SU-DHL-6 (cell line): ENCODE data around the gene HSF5.

Experiments used
- H2AFZ ChIP-seq: fragments of 200-600 bp; sonication (generic); 2 replicates; pipeline ENCODE4 v1.6.1; 2014; ENCODE audit warnings: low read depth, mild to moderate bottlenecking, moderate library complexity, mixed read lengths, antibody characterized with exemption, low read length; ENCODE audit not compliant: severe bottlenecking
- H3F3A ChIP-seq: fragments of 200-600 bp; shearing (Covaris generic); 2 replicates; pipeline ENCODE4 v1.6.0; 2016; ENCODE audit warnings: antibody characterized with exemption, mild to moderate bottlenecking; ENCODE audit not compliant: insufficient read depth
- H3K27ac ChIP-seq: fragments of 200-600 bp; sonication (generic); 2 replicates; pipeline ENCODE4 v1.5.1; 2016; ENCODE audit warnings: low read depth, mild to moderate bottlenecking, low read length, moderate library complexity, mixed read lengths
- H3K27me3 ChIP-seq: fragments of 200-600 bp; sonication (generic), shearing (Covaris generic); 2 replicates; pipeline ENCODE4 v1.6.0; 2014; ENCODE audit warnings: mild to moderate bottlenecking, low read length
- H3K36me3 ChIP-seq: fragments of 200-600 bp; sonication (generic); 2 replicates; pipeline ENCODE4 v1.6.1; 2014; ENCODE audit warnings: mild to moderate bottlenecking, low read length, mixed read lengths
- H3K4me2 ChIP-seq: fragments of 300-600, 200-600 bp; shearing (Covaris generic), sonication (generic); 2 replicates; pipeline ENCODE4 v1.6.0; 2014; ENCODE audit warnings: low read length, low read depth, mild to moderate bottlenecking; ENCODE audit not compliant: poor library complexity, severe bottlenecking
- H3K4me3 ChIP-seq: fragments of 200-600 bp; sonication (generic); 2 replicates; pipeline ENCODE4 v1.5.1; 2014; ENCODE audit warnings: antibody characterized with exemption, low read length, mild to moderate bottlenecking, mixed read lengths; ENCODE audit not compliant: insufficient read depth, poor library complexity, severe bottlenecking
- H3K79me2 ChIP-seq: fragments of 200-600 bp; sonication (generic); 2 replicates; pipeline ENCODE4 v1.6.1; 2014; ENCODE audit warnings: mild to moderate bottlenecking, low read length, moderate library complexity; ENCODE audit not compliant: insufficient read depth
- H3K9ac ChIP-seq: fragments of 200-600 bp; sonication (generic); 2 replicates; pipeline ENCODE4 v1.7.0; 2014; ENCODE audit warnings: mild to moderate bottlenecking, low read length
- H3K9me2 ChIP-seq: fragments of 200-600 bp; sonication (generic); replicated peaks from 2 replicates; pipeline ENCODE4 v1.6.1; 2014; ENCODE audit warnings: low read length; ENCODE audit not compliant: insufficient read depth
- H3K9me3 ChIP-seq: fragments of 200-600 bp; sonication (generic); 2 replicates; pipeline ENCODE4 v1.6.1; 2014; ENCODE audit warnings: low read length, mixed read lengths; ENCODE audit not compliant: insufficient read depth
- H4K20me1 ChIP-seq: fragments of 200-600 bp; sonication (generic); 2 replicates; pipeline ENCODE4 v1.6.1; 2014; ENCODE audit warnings: low read depth, mild to moderate bottlenecking, antibody characterized with exemption, low read length, moderate library complexity, mixed read lengths
- EZH2phosphoT487 ChIP-seq: fragments of 200-600 bp; sonication (generic), shearing (Covaris generic); conservative IDR thresholded peaks from 2 replicates; pipeline ENCODE4 v1.6.1; 2018; ENCODE audit warnings: mild to moderate bottlenecking, antibody characterized with exemption, low read length, moderate library complexity, mixed read lengths
- TF ChIP-seq, protein P1 (sequence below): fragments of 200-600 bp; sonication (generic); IDR thresholded peaks from one replicate; pipeline ENCODE4 v1.5.1; 2017; ENCODE audit warnings: antibody characterized with exemption, mild to moderate bottlenecking, low read length, moderate library complexity; ENCODE audit not compliant: insufficient read depth, poor library complexity, severe bottlenecking

HSF5 gene

DNA sequence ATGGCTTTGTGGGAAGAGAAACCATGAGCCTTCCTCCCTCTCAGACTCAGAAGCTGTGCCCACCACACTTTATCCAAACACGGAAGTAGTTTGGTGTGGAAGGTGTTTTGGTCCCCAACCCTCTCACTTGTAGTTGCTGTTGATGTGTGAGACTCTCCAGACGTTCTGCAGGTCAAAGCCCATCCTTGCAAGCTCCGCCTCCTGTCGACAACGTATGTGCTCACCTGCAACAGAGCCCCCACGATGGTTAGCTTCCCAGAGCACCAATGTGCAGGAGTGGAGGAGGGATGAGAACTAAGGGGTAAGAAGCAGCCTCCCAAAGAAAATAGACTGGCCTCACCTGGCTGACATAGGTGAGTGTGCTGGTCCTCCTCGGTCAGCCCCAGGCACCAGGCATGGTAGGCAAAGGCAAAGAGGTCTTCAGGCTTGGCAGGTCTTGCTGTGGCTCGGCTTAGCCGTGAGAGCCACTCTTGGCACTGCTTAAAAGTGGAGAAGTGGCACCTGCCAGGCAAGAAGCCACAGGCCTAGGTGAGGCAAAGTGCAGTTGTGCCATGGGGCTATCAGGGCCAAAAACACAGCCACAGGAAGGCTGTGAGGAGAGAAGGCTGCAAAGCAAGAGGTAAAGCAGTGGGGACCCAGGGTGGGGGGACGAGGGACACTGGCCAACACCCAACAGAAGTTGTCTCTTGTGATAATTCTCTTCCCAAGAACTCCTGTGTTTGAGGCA, 20.3 kb upstream of the HSF5 start:
- Histone ChIP-seq H3K4me3 (no peak overlapping the region), H3K4me2 (no peak overlapping the region), H3K9me3 (no peaks in the 10 kb centered on the region), H3K9me2 (no peaks in the 10 kb centered on the region), H2AFZ (no peak overlapping the region), H3K27ac (no peak overlapping the region), H3F3A (no peaks in the 10 kb centered on the region), H3K27me3 (no peaks in the 10 kb centered on the region), H3K79me2 (peaks cover 2% of the 10 kb centered on the region; the same call in 1 of the 2 replicates), H4K20me1 (no peaks in the 10 kb centered on the region), H3K36me3 (peaks cover 2% of the 10 kb centered on the region; the same call in 1 of the 2 replicates), H3K9ac (no peak overlapping the region)
- TF ChIP-seq EZH2phosphoT487, result no peak
- TF ChIP-seq, protein P1, sequence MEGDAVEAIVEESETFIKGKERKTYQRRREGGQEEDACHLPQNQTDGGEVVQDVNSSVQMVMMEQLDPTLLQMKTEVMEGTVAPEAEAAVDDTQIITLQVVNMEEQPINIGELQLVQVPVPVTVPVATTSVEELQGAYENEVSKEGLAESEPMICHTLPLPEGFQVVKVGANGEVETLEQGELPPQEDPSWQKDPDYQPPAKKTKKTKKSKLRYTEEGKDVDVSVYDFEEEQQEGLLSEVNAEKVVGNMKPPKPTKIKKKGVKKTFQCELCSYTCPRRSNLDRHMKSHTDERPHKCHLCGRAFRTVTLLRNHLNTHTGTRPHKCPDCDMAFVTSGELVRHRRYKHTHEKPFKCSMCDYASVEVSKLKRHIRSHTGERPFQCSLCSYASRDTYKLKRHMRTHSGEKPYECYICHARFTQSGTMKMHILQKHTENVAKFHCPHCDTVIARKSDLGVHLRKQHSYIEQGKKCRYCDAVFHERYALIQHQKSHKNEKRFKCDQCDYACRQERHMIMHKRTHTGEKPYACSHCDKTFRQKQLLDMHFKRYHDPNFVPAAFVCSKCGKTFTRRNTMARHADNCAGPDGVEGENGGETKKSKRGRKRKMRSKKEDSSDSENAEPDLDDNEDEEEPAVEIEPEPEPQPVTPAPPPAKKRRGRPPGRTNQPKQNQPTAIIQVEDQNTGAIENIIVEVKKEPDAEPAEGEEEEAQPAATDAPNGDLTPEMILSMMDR, result no peak

DNA sequence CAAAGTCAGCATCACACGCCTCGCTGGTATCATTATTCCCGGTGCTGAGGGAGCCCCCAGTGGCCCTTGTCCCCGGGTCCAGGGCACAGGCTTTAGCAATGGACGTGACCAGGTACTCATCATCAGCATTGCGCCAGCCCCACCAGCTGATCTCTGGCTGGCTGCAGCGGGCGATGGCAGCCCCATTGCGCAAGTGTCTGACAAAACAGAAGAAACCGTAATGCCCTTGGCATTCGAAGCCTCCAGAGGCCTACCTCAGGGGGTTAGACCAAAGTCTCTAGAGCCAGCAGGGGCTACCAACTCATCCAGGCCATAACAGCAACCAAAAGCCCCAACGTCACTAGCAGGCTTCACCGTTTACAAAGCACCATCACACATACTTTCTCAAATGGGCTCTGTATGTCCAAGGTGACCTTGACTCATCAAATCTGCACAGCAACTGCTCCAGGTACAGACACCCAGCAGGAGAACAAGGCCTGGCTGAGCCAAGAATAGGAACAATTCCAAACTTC, 19.0 kb upstream of the HSF5 start:
- no peak overlapping the region for H3K27ac ChIP-seq
- H3K9me2 ChIP-seq, result no peaks in the 10 kb centered on the region
- no peak overlapping the region for H3K9ac ChIP-seq
- H3K27me3 ChIP-seq, result no peaks in the 10 kb centered on the region
- no peak for TF ChIP-seq EZH2phosphoT487
- TF ChIP-seq, protein P1, result no peak
- no peak overlapping the region for H3K4me2 ChIP-seq
- H3K79me2 ChIP-seq, result no peaks in the 10 kb centered on the region
- no peaks in the 10 kb centered on the region for H3K9me3 ChIP-seq
- peaks cover 7% of the 10 kb centered on the region; the same call in 1 of the 2 replicates for H3K36me3 ChIP-seq
- H4K20me1 ChIP-seq, result no peaks in the 10 kb centered on the region
- H3K4me3 ChIP-seq, result no peak overlapping the region
- H3F3A ChIP-seq, result no peaks in the 10 kb centered on the region
- no peak overlapping the region for H2AFZ ChIP-seq

DNA sequence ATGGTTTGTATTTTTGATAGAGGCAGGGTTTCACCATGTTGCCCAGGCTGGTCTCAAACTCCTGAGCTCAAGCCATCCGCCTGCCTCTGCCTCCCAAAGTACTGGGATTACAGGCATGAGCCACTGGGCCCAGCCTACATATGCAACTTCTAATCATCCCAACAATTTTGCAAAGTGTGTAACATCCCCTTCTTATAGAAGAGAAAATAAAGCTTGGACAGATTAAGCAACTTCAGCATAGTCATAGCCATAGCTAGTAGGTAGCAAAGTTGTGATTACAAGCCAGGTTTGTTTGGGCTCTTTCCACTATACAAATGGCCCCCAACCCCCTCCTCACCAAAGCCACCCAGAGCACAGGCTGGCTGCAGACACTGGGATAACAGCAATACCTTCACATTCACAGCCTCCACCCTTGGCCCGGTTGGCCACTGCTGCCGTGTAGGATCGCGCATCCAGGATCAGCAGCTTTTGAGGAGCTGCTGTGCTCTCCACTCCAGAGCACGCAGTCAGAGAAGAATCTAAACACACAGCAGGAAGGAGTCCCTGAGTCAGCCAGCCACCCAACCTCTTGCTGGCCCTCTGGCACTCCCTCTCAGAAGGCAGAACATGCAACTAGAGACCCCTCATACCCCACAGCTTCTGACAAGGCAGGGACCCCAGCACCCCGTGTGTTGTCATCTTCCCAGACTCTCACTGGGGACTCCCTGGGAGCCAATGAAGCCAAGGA, 18.3 kb upstream of the HSF5 start:
- Histone ChIP-seq H3K4me2 (no peak overlapping the region), H3K36me3 (peaks cover 7% of the 10 kb centered on the region; the same call in 1 of the 2 replicates), H4K20me1 (no peaks in the 10 kb centered on the region), H3F3A (no peaks in the 10 kb centered on the region), H2AFZ (no peak overlapping the region), H3K9me2 (no peaks in the 10 kb centered on the region), H3K27ac (no peak overlapping the region), H3K9me3 (no peaks in the 10 kb centered on the region), H3K27me3 (no peaks in the 10 kb centered on the region), H3K9ac (no peak overlapping the region), H3K4me3 (no peak overlapping the region), H3K79me2 (no peaks in the 10 kb centered on the region)
- TF ChIP-seq EZH2phosphoT487, result no peak
- TF ChIP-seq, protein P1, result no peak
